ENCODE measurements around the gene CLTRN. TPM values are rescaled to one million over a fixed set of nuclear protein-coding genes. Genes with fewer than 3 reads are reported as not detected.

Gene CLTRN
- total and polyA plus RNA-seq, 2 of the 8 experiments (the other 6 are each of a cell fraction or from before 2014, with no cell fraction given), result 1.2 to 1.3 TPM

GRCh38 chrX:15686818-15687685 is 22.4 kb upstream of the CLTRN start:
- no peak for FAIRE-seq

More at GRCh38 chrX:15686818-15687685, 22.4 kb upstream of the CLTRN start:
- H3K4me2 ChIP-seq (ENCODE audit: insufficient read depth in 1 of 2, low read depth in 2 of 2, low read length in 2 of 2), result no peak overlapping the region
- H3K79me2 ChIP-seq (ENCODE audit: control insufficient read depth in 1 of 2, insufficient read depth in 2 of 2, low read length in 2 of 2), result peaks cover 0 to 14% of the 10 kb centered on the region in 2 experiments; a peak in 2 of 4 replicates
- peaks cover 0 to 12% (median 5%) of the 10 kb centered on the region in 4 experiments; a peak in 2 of 8 replicates for H3K36me3 ChIP-seq (ENCODE audit: control insufficient read depth in 2 of 4, insufficient read depth in 4 of 4, low read length in 3 of 4)
- no peak overlapping the region for H3K4me3 ChIP-seq (ENCODE audit: extremely low read depth in 1 of 4, insufficient read depth in 2 of 4, low read depth in 3 of 4, low read length in 4 of 4)
- ChIA-PET POLR2A (ENCODE audit: partially characterized antibody) (interaction anchor here (1.0 to 1.6 kb wide), 2 partner anchors 11 to 13 kb away, joined by 4 to 5 read pairs; no protein-coding TSS in a partner anchor), CTCF (ENCODE audit: partially characterized antibody) (interaction anchor here (0.6 kb wide), 1 partner anchor 107 kb away, joined by 4 read pairs; no protein-coding TSS in a partner anchor)
- H3K27ac ChIP-seq (ENCODE audit: low read depth, low read length), result no peak overlapping the region
- 54% methylated on average over 5 of the region's 6 CpGs; no CpG with 5 or more reads in 1 of the 2 experiments for WGBS, 2 experiments (ENCODE audit: extremely low coverage in 1 of 2, insufficient coverage in 1 of 2, insufficient read length in 1 of 2, insufficient replicate concordance in 2 of 2, low coverage in 1 of 2, low lambda C conversion rate in 2 of 2, missing lambda C conversion rate in 1 of 2)
- H4K5ac ChIP-seq (ENCODE audit: insufficient read length, low read depth, low read length), result no peak overlapping the region
- no peaks in the 10 kb centered on the region for H4K20me1 ChIP-seq (replicated peaks in 1 of 2; ENCODE audit: control insufficient read depth in 1 of 2, insufficient read depth in 2 of 2, low read length in 2 of 2)
- H3K56ac ChIP-seq (replicated peaks; ENCODE audit: insufficient read length, low read depth, low read length), result no peak overlapping the region
- H3K4me1 ChIP-seq (replicated peaks in 1 of 4; ENCODE audit: control insufficient read depth in 3 of 4, insufficient read depth in 4 of 4, low read length in 3 of 4), result no peaks in the 10 kb centered on the region
- no peak overlapping the region for H4K8ac ChIP-seq (ENCODE audit: extremely low read depth, insufficient read depth, low read length)
- no peak overlapping the region for H3K14ac ChIP-seq (ENCODE audit: insufficient read length)
- H3K79me1 ChIP-seq (ENCODE audit: low read depth, low read length), result no peaks in the 10 kb centered on the region; the same call in 1 of the 2 replicates
- no peak overlapping the region for H3K4ac ChIP-seq (replicated peaks; ENCODE audit: insufficient read length, low read depth, low read length)
- H2BK20ac ChIP-seq (ENCODE audit: low read length), result no peak overlapping the region
- no peak overlapping the region for H3K18ac ChIP-seq (ENCODE audit: extremely low read depth, low read length)
- H3K9ac ChIP-seq (replicated peaks in 1 of 4; ENCODE audit: extremely low read depth in 1 of 4, low read depth in 3 of 4, low read length in 3 of 4), result no peak overlapping the region
- H3K9me3 ChIP-seq (ENCODE audit: insufficient read depth in 2 of 2, low read depth in 1 of 2, low read length in 1 of 2), result no peaks in the 10 kb centered on the region
- no peaks in the 10 kb centered on the region for H3K23me2 ChIP-seq (ENCODE audit: low read depth, low read length)
- no peak overlapping the region for H2BK120ac ChIP-seq (replicated peaks; ENCODE audit: low read depth, low read length)
- H2BK12ac ChIP-seq (ENCODE audit: low read depth, low read length), result no peak overlapping the region
- TF ChIP-seq HDAC2 (IDR thresholded peaks at IDR 0.05; ENCODE audit: borderline replicate concordance in 1 of 2, low read depth in 2 of 2, low read length in 2 of 2) (no peak), CHD1 (IDR thresholded peaks at IDR 0.05; ENCODE audit: low read depth, low read length) (no peak), RAD21 (IDR thresholded peaks at IDR 0.05 in 1 of 2, conservative IDR thresholded peaks at IDR 0.05 in 1 of 2; ENCODE audit: low read depth in 2 of 2, low read length in 2 of 2) (peak; percentile 63 to 69)
- TF ChIP-seq, protein P1, sequence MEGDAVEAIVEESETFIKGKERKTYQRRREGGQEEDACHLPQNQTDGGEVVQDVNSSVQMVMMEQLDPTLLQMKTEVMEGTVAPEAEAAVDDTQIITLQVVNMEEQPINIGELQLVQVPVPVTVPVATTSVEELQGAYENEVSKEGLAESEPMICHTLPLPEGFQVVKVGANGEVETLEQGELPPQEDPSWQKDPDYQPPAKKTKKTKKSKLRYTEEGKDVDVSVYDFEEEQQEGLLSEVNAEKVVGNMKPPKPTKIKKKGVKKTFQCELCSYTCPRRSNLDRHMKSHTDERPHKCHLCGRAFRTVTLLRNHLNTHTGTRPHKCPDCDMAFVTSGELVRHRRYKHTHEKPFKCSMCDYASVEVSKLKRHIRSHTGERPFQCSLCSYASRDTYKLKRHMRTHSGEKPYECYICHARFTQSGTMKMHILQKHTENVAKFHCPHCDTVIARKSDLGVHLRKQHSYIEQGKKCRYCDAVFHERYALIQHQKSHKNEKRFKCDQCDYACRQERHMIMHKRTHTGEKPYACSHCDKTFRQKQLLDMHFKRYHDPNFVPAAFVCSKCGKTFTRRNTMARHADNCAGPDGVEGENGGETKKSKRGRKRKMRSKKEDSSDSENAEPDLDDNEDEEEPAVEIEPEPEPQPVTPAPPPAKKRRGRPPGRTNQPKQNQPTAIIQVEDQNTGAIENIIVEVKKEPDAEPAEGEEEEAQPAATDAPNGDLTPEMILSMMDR (IDR thresholded peaks at IDR 0.05; ENCODE audit: control extremely low read depth in 1 of 3, insufficient read depth in 1 of 3, low read depth in 1 of 3, low read length in 3 of 3), result peak in 2 of 3 experiments; percentile 51 to 69; a peak in 2 of 4 replicates
- no peaks in the 10 kb centered on the region for H3K27me3 ChIP-seq (replicated peaks in 1 of 4; ENCODE audit: control insufficient read depth in 3 of 4, extremely low read depth in 1 of 4, insufficient read depth in 3 of 4, low read length in 3 of 4)
- H2BK5ac ChIP-seq (ENCODE audit: low read depth, low read length), result no peak overlapping the region
- DNase-seq (ENCODE audit: low read depth in 1 of 2, low spot score in 2 of 2), result peak in 1 of 2 experiments; percentile 49
- no peak overlapping the region for H3K23ac ChIP-seq (ENCODE audit: insufficient read length)
- H2AK5ac ChIP-seq (ENCODE audit: low read depth, low read length), result no peak overlapping the region
- no peak overlapping the region for H4K91ac ChIP-seq (replicated peaks; ENCODE audit: insufficient read length, low read length)
- H2AFZ ChIP-seq (ENCODE audit: low read length), result no peak overlapping the region
- no peak overlapping the region for H2BK15ac ChIP-seq (ENCODE audit: low read length)
